IMR-90 (cell line): ENCODE data around the gene ITGB1. TPM values are rescaled to one million over a fixed set of nuclear protein-coding genes. Genes with fewer than 3 reads are reported as not detected.

Experiments used
- ATAC-seq: fragments of 200-7000 bp; cut with Tn5 transposase; 2 replicates; pipeline ENCODE4 v1.9.1; 2020; ENCODE audit warnings: low read depth, mild to moderate bottlenecking, moderate library complexity
- BruUV-seq: library from RNA; stranded (reverse); fragments of 400-500 nt; replicated peaks from 2 replicates; lab custom pipeline; 2021; lab: Mats Ljungman, UMichigan
- CTCF ChIA-PET: fragments of 300-600 bp; formaldehyde crosslinking; extraction: SDS; loops from one replicate; lab custom pipeline; 2021; ENCODE audit warnings: antibody characterized with exemption; lab: Yijun Ruan, JAX
- POLR2A ChIA-PET: fragments of 300-600 bp; sonication (Branson Sonifier 250); formaldehyde crosslinking; loops from one replicate; lab custom pipeline; 2022; ENCODE audit warnings: antibody characterized with exemption; ENCODE audit not compliant: unreplicated experiment; lab: Charles Lee
- DNase-seq: peaks from one replicate; pipeline ENCODE4 v3.0.0; 2013
- H2AFZ ChIP-seq: replicated peaks from 2 replicates; pipeline ENCODE3; 2013; ENCODE audit warnings: low read length, mild to moderate bottlenecking; ENCODE audit not compliant: poor library complexity
- H2AK5ac ChIP-seq: 2 replicates; pipeline ENCODE4 v1.6.1; 2013; ENCODE audit warnings: low read depth, low read length, inconsistent platforms
- H2AK9ac ChIP-seq: replicated peaks from 2 replicates; pipeline ENCODE3; 2013; ENCODE audit warnings: mild to moderate bottlenecking, low read depth, low read length, moderate library complexity; ENCODE audit not compliant: poor library complexity
- H2BK120ac ChIP-seq: 2 replicates; pipeline ENCODE4 v1.6.1; 2013; ENCODE audit warnings: low read depth, low read length, inconsistent platforms
- H2BK15ac ChIP-seq: 3 replicates; pipeline ENCODE4 v1.6.1; 2013; ENCODE audit warnings: low read depth, low read length, inconsistent platforms
- H2BK20ac ChIP-seq: 2 replicates; pipeline ENCODE4 v1.6.1; 2013; ENCODE audit warnings: low read depth, mild to moderate bottlenecking, inconsistent platforms, low read length, moderate library complexity
- H2BK5ac ChIP-seq: 2 replicates; pipeline ENCODE4 v1.6.1; 2013; ENCODE audit warnings: mild to moderate bottlenecking, low read depth, low read length, inconsistent platforms; ENCODE audit not compliant: poor library complexity, severe bottlenecking
- H3K14ac ChIP-seq: replicated peaks from 2 replicates; pipeline ENCODE4 v1.6.1; 2013; ENCODE audit warnings: low read depth, low read length, inconsistent platforms
- H3K18ac ChIP-seq: 2 replicates; pipeline ENCODE4 v1.6.1; 2013; ENCODE audit warnings: low read depth, low read length, control low read depth
- H3K23ac ChIP-seq: 2 replicates; pipeline ENCODE4 v1.6.1; 2013; ENCODE audit warnings: low read depth, low read length, inconsistent platforms
- H3K27ac ChIP-seq: 2 replicates; pipeline ENCODE4 v1.5.1; 2013; ENCODE audit warnings: mild to moderate bottlenecking, control low read depth, low read length; ENCODE audit not compliant: insufficient read depth
- H3K27me3 ChIP-seq: 2 replicates; pipeline ENCODE4 v1.6.1; 2013; ENCODE audit warnings: low read length; ENCODE audit not compliant: control insufficient read depth, insufficient read depth
- H3K36me3 ChIP-seq: 2 replicates; pipeline ENCODE4 v1.6.1; 2013; ENCODE audit warnings: low read length, mixed read lengths; ENCODE audit not compliant: control insufficient read depth, insufficient read depth
- H3K4ac ChIP-seq: 2 replicates; pipeline ENCODE4 v1.6.1; 2013; ENCODE audit warnings: low read depth, low read length, inconsistent platforms
- H3K4me1 ChIP-seq: 2 replicates; pipeline ENCODE4 v1.6.1; 2013; ENCODE audit warnings: low read length, mixed read lengths; ENCODE audit not compliant: control insufficient read depth, insufficient read depth
- H3K4me2 ChIP-seq: 2 replicates; pipeline ENCODE4 v1.6.1; 2013; ENCODE audit warnings: low read depth, mild to moderate bottlenecking, control low read depth, low read length, moderate library complexity
- H3K4me3 ChIP-seq: 2 replicates; pipeline ENCODE4 v1.5.1; 2013; ENCODE audit warnings: low read depth, mild to moderate bottlenecking, control low read depth, low read length, moderate library complexity; ENCODE audit not compliant: insufficient read depth
- H3K56ac ChIP-seq: 2 replicates; pipeline ENCODE4 v1.6.1; 2013; ENCODE audit warnings: low read length, inconsistent platforms; ENCODE audit not compliant: insufficient read depth; ENCODE audit errors: extremely low read depth
- H3K79me1 ChIP-seq, 2 experiments: 2 replicates each; pipeline ENCODE4 v1.6.1; 2013; ENCODE audit warnings: low read length in 2 of 2, inconsistent platforms in 1 of 2, low read depth in 1 of 2
- H3K9ac ChIP-seq: 2 replicates; pipeline ENCODE4 v1.6.1; 2013; ENCODE audit warnings: low read depth, low read length, control low read depth
- H3K9me1 ChIP-seq: 2 replicates; pipeline ENCODE4 v1.6.1; 2013; ENCODE audit warnings: low read length, inconsistent platforms; ENCODE audit not compliant: insufficient read depth
- H3K9me3 ChIP-seq: 2 replicates; pipeline ENCODE4 v1.6.1; 2013; ENCODE audit warnings: low read length; ENCODE audit not compliant: control insufficient read depth, insufficient read depth
- H4K20me1 ChIP-seq: 2 replicates; pipeline ENCODE4 v1.6.1; 2013; ENCODE audit warnings: low read length, inconsistent platforms; ENCODE audit not compliant: insufficient read depth
- H4K5ac ChIP-seq: 2 replicates; pipeline ENCODE4 v1.6.1; 2013; ENCODE audit warnings: mild to moderate bottlenecking, low read depth, low read length, control low read depth
- H4K8ac ChIP-seq, 2 experiments: 2 replicates each; pipeline ENCODE4 v1.6.1; 2013; ENCODE audit warnings: low read depth in 2 of 2, low read length in 2 of 2, control low read depth in 1 of 2, inconsistent platforms in 1 of 2
- H4K91ac ChIP-seq: 2 replicates; pipeline ENCODE4 v1.6.1; 2013; ENCODE audit warnings: low read depth, low read length, inconsistent platforms; ENCODE audit not compliant: insufficient read depth
- BHLHE40 ChIP-seq: fragments of 150-350 bp; IDR thresholded peaks from 2 replicates; pipeline ENCODE4 v1.6.1; 2016; ENCODE audit warnings: mild to moderate bottlenecking, low read depth, low read length
- CTCF ChIP-seq: conservative IDR thresholded peaks from 2 replicates; pipeline ENCODE4 v1.5.1; 2012; ENCODE audit warnings: mild to moderate bottlenecking, low read depth, low read length, improper control_type of control experiment
- MAFK ChIP-seq: IDR thresholded peaks from 2 replicates; pipeline ENCODE4 v1.6.1; 2012; ENCODE audit warnings: low read depth, low read length, improper control_type of control experiment
- MXI1 ChIP-seq: IDR thresholded peaks from 2 replicates; pipeline ENCODE4 v1.6.1; 2012; ENCODE audit warnings: low read depth, mild to moderate bottlenecking, low read length, moderate library complexity, borderline replicate concordance
- NFE2L2 ChIP-seq: fragments of 150-350 bp; IDR thresholded peaks from 2 replicates; pipeline ENCODE4 v1.6.1; 2016; ENCODE audit warnings: low read depth, mild to moderate bottlenecking, low read length
- WGBS, 2 experiments: methylation state at CpG; one replicate each; pipeline versions ENCODE4 v1.1.5 to v1.1.7; 2013; ENCODE audit warnings: missing lambda C conversion rate in 2 of 2; ENCODE audit not compliant: insufficient read length in 1 of 2; ENCODE audit errors: extremely low coverage in 2 of 2; 5-methylcytosine and 5-hydroxymethylcytosine counted together
- dilution Hi-C: fragments of 300-500 bp; cut with HindIII; formaldehyde crosslinking; loops from one replicate; pipeline ENCODE4 v1.14.3; 2018; ENCODE audit warnings: low sequenced_read_pairs; ENCODE audit not compliant: unreplicated experiment
- in situ Hi-C: fragments of 300-500 bp; cut with MboI; formaldehyde crosslinking; loops from 3 replicates; pipeline ENCODE4 v1.14.3; 2019; ENCODE audit warnings: low sequenced_read_pairs, inconsistent platforms, mixed read lengths
- intact Hi-C: fragments of 100-400 bp; cut with micrococcal nuclease; formaldehyde crosslinking; loops from 2 replicates; pipeline ENCODE4 v1.10.0; 2022
- polyA plus RNA-seq, 3 experiments: library from polyadenylated mRNA; depleted of rRNA; stranded (reverse); fragments of >200 nt; gene quantifications; 2 replicates each; pipeline ENCODE4 v1.2.3, GENCODE V29; 2012; ENCODE audit warnings: low replicate concordance in 1 of 3
- total RNA-seq: library from RNA; depleted of rRNA; stranded (reverse); fragments of >200 nt; gene quantifications from 2 replicates; pipeline ENCODE4 v1.2.3, GENCODE V29; 2012

The ITGB1 gene
- total and polyA plus RNA-seq, 2 of the 4 experiments (the other 2 are of a cell fraction), result 1,331 to 2,066 TPM

- Histone ChIP-seq H2BK5ac (peak overlapping the region; percentile 63), H3K4me1 (peaks cover 30% of the 10 kb centered on the region), H3K36me3 (peaks cover 10% of the 10 kb centered on the region), H2AK9ac (no peak overlapping the region), H2BK15ac (no peak overlapping the region), H3K79me1 (peaks cover 0 to 32% of the 10 kb centered on the region in 2 experiments; a peak in 2 of 4 replicates), H3K27me3 (no peaks in the 10 kb centered on the region), H3K27ac (peak overlapping the region; percentile 94), H3K9me1 (peaks cover 28% of the 10 kb centered on the region), H2AK5ac (peak overlapping the region; percentile 50; the same call in 1 of the 2 replicates), H4K20me1 (peaks cover 95% of the 10 kb centered on the region), H3K23ac (peak overlapping the region; percentile 76), H2AFZ (no peak overlapping the region), H4K5ac (no peak overlapping the region), H3K4me3 (no peak overlapping the region), H3K9me3 (no peaks in the 10 kb centered on the region), H3K56ac (0 out of 2 replicates have a peak overlapping the region, but pooled peaks have one; percentile 42), H2BK120ac (no peak overlapping the region), H3K9ac (peak overlapping the region; percentile 67), H3K4ac (peak overlapping the region; percentile 36; the same call in 1 of the 2 replicates), H4K8ac (peak overlapping the region in 1 of 2 experiments; percentile 15; a peak in 1 of 4 replicates), H4K91ac (no peak overlapping the region), H3K18ac (no peak overlapping the region), H2BK20ac (no peak overlapping the region; the same call in 1 of the 2 replicates), H3K4me2 (peak overlapping the region; percentile 73), H3K14ac (peak overlapping the region; percentile 2)
- in situ Hi-C loops, result no loop called here
- intact Hi-C loops, result loop anchor here (1.0 kb wide), 1 partner anchor 67 kb away; no protein-coding TSS in a partner anchor
- TF ChIP-seq CTCF (no peak), MXI1 (peak; percentile 18; the same call in 1 of the 2 replicates), NFE2L2 (no peak), MAFK (peak; percentile 89), BHLHE40 (no peak)
- no TSS peak for BruUV-seq
- dilution Hi-C loops, result no loop called here
- CTCF ChIA-PET, result no interaction called here
- 20% methylated on average over 2 of the region's 5 CpGs; no CpG with 5 or more reads in 1 of the 2 experiments for WGBS, 2 experiments
- POLR2A ChIA-PET, result no interaction called here
- DNase-seq (peak; percentile 64), ATAC-seq (peak; percentile 60)
Observed at GRCh38 chr10:32937911-32938424, 20.1 kb downstream of the ITGB1 start.
